Memory B cell (primary cell): ENCODE measurements around the gene FAM219A.
"Not testable (repeated sequence)": the region's sequence is repeated elsewhere in the genome, so short reads cannot be mapped to it uniquely, and the experiment has no call there.

Experiments used
- ATAC-seq: fragments of 150-1000 bp; cut with Tn5 transposase; 2 replicates; pipeline ENCODE4 v1.10.0; 2021; ENCODE audit warnings: low read depth, mild to moderate bottlenecking, moderate library complexity
- DNase-seq, 2 donors: peaks; one replicate each; pipeline ENCODE4 v3.0.0; 2022; ENCODE audit warnings: low spot score in 2 of 2
- H3K27ac Mint-ChIP-seq: one replicate; pipeline ENCODE4 v1.8.0; 2022; ENCODE audit warnings: mild to moderate bottlenecking, moderate library complexity, mixed read lengths
- H3K27me3 Mint-ChIP-seq: one replicate; pipeline ENCODE4 v1.8.0; 2022; ENCODE audit warnings: mixed read lengths
- H3K36me3 Mint-ChIP-seq: one replicate; pipeline ENCODE4 v1.8.0; 2022; ENCODE audit warnings: mild to moderate bottlenecking, mixed read lengths
- H3K4me1 Mint-ChIP-seq: one replicate; pipeline ENCODE4 v1.8.0; 2022; ENCODE audit warnings: mixed read lengths
- H3K4me3 Mint-ChIP-seq: one replicate; pipeline ENCODE4 v1.8.0; 2022; ENCODE audit warnings: mild to moderate bottlenecking, moderate library complexity, mixed read lengths
- H3K9me3 Mint-ChIP-seq: one replicate; pipeline ENCODE4 v1.8.0; 2022; ENCODE audit warnings: mixed read lengths

The FAM219A gene

DNA sequence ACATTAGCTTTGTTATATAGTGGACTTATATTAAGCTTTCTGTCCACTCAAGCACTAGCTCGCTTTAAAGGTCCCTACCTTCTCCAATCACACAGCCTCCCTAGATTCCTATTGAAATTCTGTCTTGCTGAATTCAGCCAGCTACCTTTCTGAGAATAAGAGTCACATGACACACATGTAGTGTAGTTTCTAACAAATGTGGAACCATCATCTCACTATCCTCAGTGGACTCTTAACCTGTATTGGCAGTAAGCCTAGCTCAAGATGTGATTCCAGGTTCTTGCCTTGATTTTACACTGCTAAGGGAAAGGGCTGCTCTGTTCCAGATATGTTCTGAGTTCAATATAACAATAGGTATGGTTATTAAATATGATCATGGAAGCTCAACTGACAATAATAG lies 11.4 kb downstream of the FAM219A start:
- Mint-ChIP-seq H3K4me3 (no peak overlapping the region), H3K27ac (no peak overlapping the region), H3K4me1 (peaks cover 4% of the 10 kb centered on the region), H3K9me3 (no peaks in the 10 kb centered on the region), H3K36me3 (peaks cover 5% of the 10 kb centered on the region), H3K27me3 (no peaks in the 10 kb centered on the region)
- DNase-seq (no peak), ATAC-seq (no peak)

DNA sequence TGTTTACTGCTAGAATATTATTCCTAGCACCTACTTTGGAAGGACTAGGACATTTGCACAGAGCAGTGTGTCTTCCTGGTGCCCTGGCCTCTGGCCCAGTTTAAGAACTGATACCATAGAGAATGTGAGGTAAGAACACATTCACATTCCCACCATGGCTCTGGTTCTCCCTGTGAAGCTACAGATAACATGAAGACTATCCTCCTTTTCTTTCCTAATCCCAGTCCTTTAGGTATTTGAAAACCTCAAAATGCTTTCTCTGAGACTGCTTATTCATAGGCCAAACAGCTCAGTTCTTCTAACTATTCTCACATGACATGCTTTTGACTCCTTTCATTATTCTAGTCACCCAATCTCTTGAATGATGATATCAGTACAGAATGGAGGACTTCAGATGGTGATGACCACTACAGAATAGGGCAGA lies 11.9 kb downstream of the FAM219A start:
- peaks cover 4% of the 10 kb centered on the region for H3K4me1 Mint-ChIP-seq
- H3K9me3 Mint-ChIP-seq = no peaks in the 10 kb centered on the region
- ATAC-seq (no peak), DNase-seq (no peak)
- H3K36me3 Mint-ChIP-seq = peaks cover 5% of the 10 kb centered on the region
- no peak overlapping the region for H3K4me3 Mint-ChIP-seq
- H3K27me3 Mint-ChIP-seq = no peaks in the 10 kb centered on the region
- H3K27ac Mint-ChIP-seq = no peak overlapping the region

DNA sequence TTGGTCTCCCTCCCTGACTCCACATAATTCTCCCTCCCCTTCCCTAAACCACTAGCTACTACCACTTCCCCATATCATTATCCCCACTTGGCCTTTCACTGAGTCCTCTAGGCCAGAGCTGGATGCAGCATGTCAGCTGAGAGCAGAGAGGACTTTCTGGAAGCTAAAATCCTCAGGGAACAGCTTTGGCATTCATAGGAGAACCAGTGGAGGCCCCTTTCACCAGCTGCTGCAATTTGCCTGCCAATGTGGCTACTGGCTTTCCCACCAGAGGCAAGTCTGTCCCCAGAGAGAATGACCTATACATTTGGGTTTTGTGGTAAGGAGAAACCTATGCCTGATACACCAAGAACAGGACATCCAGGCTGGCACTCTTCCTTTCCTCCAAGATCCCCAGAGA lies 14.4 kb downstream of the FAM219A start:
- H3K4me3 Mint-ChIP-seq = no peak overlapping the region
- H3K27ac Mint-ChIP-seq = no peak overlapping the region
- H3K27me3 Mint-ChIP-seq = no peaks in the 10 kb centered on the region
- H3K9me3 Mint-ChIP-seq = no peaks in the 10 kb centered on the region
- ATAC-seq = no peak
- H3K36me3 Mint-ChIP-seq = peaks cover 9% of the 10 kb centered on the region
- H3K4me1 Mint-ChIP-seq = no peaks in the 10 kb centered on the region
- DNase-seq = no peak

DNA sequence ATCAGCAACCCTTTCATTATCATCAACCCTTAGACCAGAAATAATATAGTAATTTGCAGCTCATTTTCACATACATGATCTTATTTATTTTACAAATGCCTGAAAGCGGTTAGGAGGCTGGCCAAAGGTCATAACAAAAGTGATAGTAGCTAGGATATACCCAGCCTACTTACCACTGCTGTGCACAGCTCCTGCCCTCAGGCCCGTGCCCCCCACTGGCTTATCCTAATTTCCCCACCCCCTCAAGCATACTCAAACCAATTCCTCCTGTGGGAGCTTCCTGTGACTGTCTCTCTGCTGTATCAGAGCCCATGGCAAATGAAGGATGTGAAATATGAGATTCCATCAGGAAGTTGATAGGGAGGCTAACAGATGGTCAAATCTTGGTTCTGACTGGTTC lies 14.8 kb downstream of the FAM219A start:
- Mint-ChIP-seq H3K9me3 (no peaks in the 10 kb centered on the region), H3K4me1 (no peaks in the 10 kb centered on the region), H3K27me3 (no peaks in the 10 kb centered on the region), H3K27ac (no peak overlapping the region), H3K4me3 (no peak overlapping the region), H3K36me3 (peaks cover 12% of the 10 kb centered on the region)
- ATAC-seq (no peak), DNase-seq (no peak)

DNA sequence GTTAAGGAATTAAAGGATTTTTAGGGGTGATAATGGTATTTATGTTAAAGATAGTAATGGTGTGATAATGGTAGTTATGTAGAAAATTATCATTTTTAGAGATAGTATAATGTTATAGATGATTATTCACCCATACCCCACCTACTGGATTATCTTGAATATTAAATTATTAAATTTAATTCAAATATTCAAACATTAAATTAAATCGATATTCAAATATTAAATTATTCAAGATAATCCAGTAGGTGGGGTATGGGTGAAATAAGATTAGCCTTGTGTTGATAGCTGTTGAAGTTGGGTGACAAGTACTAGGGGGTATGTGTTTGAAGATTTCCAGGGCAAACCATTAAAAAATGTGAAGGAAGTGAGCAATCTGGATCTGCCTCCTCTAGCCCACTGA lies 15.6 kb downstream of the FAM219A start:
- no peaks in the 10 kb centered on the region for H3K4me1 Mint-ChIP-seq
- no peak for ATAC-seq
- H3K9me3 Mint-ChIP-seq = no peaks in the 10 kb centered on the region
- no peak overlapping the region for H3K4me3 Mint-ChIP-seq
- DNase-seq = no peak
- peaks cover 12% of the 10 kb centered on the region for H3K36me3 Mint-ChIP-seq
- no peaks in the 10 kb centered on the region for H3K27me3 Mint-ChIP-seq
- no peak overlapping the region for H3K27ac Mint-ChIP-seq

DNA sequence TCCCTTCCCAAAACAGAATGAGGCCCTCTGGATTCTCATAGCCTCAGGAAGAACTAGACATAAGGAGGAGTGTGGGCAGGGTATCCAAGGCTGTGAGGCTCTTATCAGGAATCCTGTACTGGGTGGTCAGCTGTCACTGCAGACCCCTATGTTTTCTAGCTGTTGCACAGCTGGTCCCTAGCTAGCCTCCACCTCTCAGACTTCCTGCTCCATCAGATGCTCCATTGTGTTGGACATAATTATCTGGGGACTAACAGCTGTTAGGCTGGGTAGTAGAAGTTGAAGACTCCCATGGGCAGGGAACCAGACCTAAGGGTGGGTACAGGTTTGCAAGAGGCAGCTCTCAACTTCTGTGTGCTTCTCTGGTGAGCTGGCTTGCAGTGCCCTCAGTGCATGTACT lies 18.4 kb downstream of the FAM219A start:
- Mint-ChIP-seq H3K36me3 (peaks cover 11% of the 10 kb centered on the region), H3K4me3 (no peak overlapping the region), H3K9me3 (no peaks in the 10 kb centered on the region), H3K4me1 (no peaks in the 10 kb centered on the region), H3K27ac (no peak overlapping the region), H3K27me3 (no peaks in the 10 kb centered on the region)
- DNase-seq (no peak), ATAC-seq (no peak)

DNA sequence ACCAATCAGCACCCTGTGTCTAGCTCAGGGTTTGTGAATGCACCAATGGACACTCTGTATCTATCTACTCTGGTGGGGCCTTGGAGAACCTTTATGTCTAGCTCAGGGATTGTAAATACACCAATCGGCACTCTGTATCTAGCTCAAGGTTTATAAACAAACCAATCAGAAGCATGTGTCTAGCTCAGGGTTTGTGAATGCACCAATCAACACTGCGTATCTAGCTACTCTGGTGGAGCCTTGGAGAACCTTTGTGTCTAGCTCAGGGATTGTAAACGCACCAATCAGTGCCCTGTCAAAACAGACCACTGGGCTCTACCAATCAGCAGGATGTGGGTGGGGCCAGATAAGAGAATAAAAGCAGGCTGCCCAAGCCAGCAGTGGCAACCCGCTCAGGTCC lies 19.9 kb downstream of the FAM219A start:
- DNase-seq, H3K27me3 Mint-ChIP-seq, H3K4me3 Mint-ChIP-seq, H3K36me3 Mint-ChIP-seq, H3K9me3 Mint-ChIP-seq, H3K4me1 Mint-ChIP-seq, H3K27ac Mint-ChIP-seq, ATAC-seq: not testable (repeated sequence)

DNA sequence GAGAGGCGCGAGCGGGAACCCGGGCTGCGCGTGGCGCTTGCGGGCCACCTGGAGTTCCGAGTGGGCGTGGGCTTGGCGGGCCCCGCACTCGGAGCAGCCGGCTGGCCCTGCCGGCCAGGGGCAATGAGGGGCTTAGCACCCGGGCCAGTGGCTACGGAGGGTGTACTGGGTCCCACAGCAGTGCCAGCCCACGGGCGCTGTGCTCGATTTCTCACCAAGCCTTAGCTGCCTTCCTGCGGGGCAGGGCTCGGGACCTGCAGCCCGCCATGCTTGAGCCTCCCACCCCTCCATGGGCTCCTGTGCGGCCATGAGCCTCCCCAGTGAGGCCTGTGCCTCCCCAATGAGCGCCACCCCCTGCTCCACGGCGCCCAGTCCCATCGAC lies 20.5 kb downstream of the FAM219A start:
- H3K27ac Mint-ChIP-seq, H3K36me3 Mint-ChIP-seq, H3K4me3 Mint-ChIP-seq, H3K9me3 Mint-ChIP-seq, DNase-seq, H3K4me1 Mint-ChIP-seq, ATAC-seq, H3K27me3 Mint-ChIP-seq: not testable (repeated sequence)

DNA sequence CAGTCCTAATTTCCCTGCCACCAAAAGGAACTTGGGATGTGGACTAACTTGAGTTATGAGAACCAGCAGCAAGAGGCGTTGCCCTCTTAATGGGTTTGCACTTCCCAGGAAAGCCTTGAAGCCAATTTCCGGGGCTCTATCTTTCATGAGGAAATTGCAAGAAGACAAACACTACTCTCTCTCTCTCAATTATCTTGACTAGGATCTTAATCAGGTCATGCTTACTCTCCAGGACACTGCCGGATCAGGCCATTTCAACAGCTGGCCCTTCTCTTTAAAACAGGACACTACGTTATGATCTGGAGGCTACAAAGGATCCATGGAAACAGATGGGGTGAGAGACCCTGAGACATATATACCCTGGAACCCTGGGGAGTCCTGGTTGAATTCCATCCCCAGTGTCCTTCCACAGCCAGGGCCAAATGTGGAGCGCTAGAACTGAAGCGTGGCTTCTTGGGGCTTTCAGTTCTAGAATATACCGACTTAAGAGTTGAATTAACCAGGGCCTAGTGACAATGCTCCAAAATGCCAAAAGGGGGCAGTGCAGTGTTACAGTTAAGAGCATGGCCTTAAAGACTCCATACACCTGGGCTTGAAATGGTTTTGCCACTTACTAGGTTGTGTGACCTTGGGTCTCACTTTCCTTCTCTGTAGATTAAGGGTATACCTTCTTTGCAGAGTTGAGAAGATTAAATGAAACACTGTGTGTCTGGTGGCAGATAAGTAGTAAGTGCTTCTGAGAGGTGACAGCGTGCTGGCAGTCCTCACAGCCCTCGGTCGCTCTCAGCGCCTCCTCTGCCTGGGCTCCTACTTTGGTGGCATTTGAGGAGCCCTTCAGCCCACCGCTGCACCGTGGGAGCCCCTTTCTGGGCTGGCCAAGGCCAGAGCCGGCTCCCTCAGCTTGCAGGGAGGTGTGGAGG lies 21.1 kb downstream of the FAM219A start:
- Mint-ChIP-seq H3K27ac (no peak overlapping the region), H3K36me3 (peaks cover 11% of the 10 kb centered on the region), H3K4me1 (no peaks in the 10 kb centered on the region), H3K9me3 (no peaks in the 10 kb centered on the region), H3K4me3 (no peak overlapping the region), H3K27me3 (no peaks in the 10 kb centered on the region)
- DNase-seq (peak; percentile 45 to 50), ATAC-seq (peak; percentile 88)

DNA sequence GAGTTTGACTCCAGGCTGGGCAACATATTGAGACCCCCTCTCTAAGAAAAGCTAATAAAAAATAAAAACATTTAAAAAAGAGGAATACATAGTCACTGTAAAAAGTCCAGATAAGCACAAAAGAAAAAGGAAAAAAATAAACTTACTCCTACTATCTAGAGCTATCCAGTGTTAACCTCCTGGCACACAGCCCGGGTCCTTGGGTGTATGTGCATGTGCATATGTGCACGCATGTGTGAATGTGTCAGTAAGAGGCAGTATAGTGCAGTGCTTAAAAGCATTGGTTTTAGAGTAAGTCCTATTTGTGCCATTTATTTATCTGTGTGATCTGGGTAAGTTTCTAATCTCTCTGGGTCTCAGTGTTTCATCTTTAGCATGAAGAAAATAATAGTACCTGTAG lies 26.7 kb downstream of the FAM219A start:
- DNase-seq (no peak), ATAC-seq (no peak)
- Mint-ChIP-seq H3K27me3 (no peaks in the 10 kb centered on the region), H3K4me3 (no peak overlapping the region), H3K9me3 (no peaks in the 10 kb centered on the region), H3K27ac (no peak overlapping the region), H3K4me1 (no peaks in the 10 kb centered on the region), H3K36me3 (peaks cover 11% of the 10 kb centered on the region)

DNA sequence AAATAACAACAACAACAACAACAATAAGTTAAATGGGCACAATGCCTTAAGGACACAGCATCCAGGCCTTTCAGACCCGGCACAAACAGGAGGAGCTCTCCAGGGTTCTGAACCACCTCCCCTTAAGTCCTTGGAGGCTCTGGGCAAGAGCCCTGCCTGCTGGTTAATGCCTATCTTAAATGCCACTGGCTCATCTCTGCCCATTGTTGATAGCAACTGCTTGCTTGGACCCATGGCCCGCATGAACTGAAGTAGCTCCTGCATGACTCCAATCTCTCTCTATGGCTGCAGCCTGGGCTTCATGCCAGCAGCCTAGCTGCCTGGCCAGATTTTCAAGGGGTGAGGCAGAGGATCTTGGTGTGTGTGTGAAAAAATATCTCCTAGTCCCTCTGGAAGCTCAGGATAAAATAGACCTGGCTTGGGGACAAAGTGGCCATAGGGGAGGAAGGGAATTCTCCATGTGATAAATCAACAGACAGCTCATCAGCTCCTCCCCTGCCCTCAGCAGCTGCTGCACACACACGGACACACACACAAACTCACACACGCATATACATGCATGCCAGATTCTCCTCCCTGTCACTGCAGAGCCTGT lies 27.4 kb downstream of the FAM219A start:
- Mint-ChIP-seq H3K27ac (no peak overlapping the region), H3K36me3 (peaks cover 11% of the 10 kb centered on the region), H3K4me3 (no peak overlapping the region), H3K27me3 (no peaks in the 10 kb centered on the region), H3K4me1 (no peaks in the 10 kb centered on the region), H3K9me3 (no peaks in the 10 kb centered on the region)
- DNase-seq (no peak), ATAC-seq (no peak)

DNA sequence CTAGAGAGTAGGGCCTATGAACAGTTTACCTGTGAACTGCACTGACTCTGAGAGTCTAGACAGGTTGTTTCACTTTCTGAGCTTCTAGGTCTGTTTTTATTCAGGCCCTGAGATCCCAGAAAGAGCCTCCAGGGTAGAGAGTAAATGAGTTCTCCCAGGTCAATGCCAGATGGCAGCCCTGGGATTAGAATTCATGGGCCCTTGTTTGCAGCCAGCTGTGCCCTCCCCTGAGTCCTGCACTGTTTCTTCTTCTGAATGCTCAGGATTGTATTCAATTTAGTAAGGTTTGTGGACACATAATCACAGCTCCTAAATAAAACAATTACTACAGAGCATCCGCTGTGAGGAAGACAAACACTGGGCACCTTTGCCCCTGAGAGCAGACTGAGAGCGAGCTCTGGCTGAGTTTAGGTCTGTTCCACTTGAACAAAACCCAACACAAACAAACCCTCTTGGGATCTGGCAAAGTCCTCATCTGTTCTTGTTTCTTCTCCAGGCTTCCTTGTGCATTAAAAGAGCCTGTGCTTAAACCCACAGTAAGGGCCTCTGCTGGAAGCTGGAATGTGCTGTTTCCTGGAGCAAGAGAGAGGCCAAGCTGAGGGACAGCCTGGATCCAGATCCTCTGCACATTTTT lies 29.9 kb downstream of the FAM219A start:
- Mint-ChIP-seq H3K9me3 (no peaks in the 10 kb centered on the region), H3K4me1 (no peaks in the 10 kb centered on the region), H3K27ac (no peak overlapping the region), H3K27me3 (no peaks in the 10 kb centered on the region), H3K4me3 (no peak overlapping the region), H3K36me3 (peaks cover 14% of the 10 kb centered on the region)
- ATAC-seq (no peak), DNase-seq (no peak)

DNA sequence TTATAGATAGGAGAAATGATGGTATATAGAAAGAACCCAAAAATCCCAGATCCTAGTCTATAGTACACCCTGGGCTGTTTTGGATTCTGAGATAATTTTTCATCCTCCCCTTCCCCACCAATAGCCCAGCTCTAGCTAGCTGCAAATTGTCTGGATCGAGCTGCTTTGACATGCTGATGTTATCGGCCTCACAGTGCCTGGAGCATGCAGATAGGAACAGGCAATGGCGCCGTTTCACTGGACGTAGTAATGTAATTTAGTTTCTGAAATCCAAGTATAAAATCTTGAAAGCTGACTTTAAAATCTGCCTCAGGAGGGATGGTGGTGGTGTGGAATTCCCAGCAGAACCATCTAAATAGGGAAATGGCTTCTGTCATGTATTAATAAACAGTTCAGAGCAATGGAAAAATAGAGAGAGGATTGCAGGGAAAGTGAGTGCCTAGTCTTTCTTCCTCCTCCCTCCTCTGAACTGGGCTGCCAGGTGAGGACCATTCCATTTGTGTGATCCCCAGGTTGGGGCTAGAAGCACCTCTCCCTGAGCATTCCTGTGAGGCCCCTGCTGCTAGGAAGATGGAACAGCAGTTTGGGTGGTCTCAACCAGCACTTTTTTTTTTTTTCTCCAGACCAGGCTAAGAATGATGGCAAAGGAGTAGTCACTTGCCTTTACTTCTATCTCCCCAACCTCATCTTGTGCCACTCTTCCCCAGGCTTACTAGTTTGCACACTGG lies 31.9 kb downstream of the FAM219A start:
- Mint-ChIP-seq H3K27me3 (no peaks in the 10 kb centered on the region), H3K27ac (no peak overlapping the region), H3K36me3 (peaks cover 14% of the 10 kb centered on the region), H3K4me1 (peaks cover 2% of the 10 kb centered on the region), H3K4me3 (no peak overlapping the region), H3K9me3 (no peaks in the 10 kb centered on the region)
- DNase-seq (no peak), ATAC-seq (no peak)
